Tibial artery (tissue), 4 donors: ENCODE results near the gene ACYP2.

ENCODE experiments used
- DNase-seq, 2 donors: peaks; one replicate each; pipeline ENCODE4 v3.0.0-alpha.2; 2019
- H3K27ac ChIP-seq, 2 donors: fragments of 200-600 bp; sonication (generic) in 1 of 2; 1 replicate in 1 of 2; 2 replicates in 1 of 2; pipeline ENCODE4 v1.5.1; 2018 to 2019; ENCODE audit warnings: mild to moderate bottlenecking in 1 of 2
- H3K27me3 ChIP-seq, 2 donors: fragments of 200-600 bp; sonication (generic) in 1 of 2; one replicate each; pipeline versions ENCODE4 v1.5.1 to v1.6.0; 2016 to 2019
- H3K36me3 ChIP-seq, 3 donors: fragments of 200-600 bp; sonication (generic) in 2 of 3; one replicate each; pipeline ENCODE4 v1.5.1; 2016 to 2019; ENCODE audit warnings: mild to moderate bottlenecking in 2 of 3
- H3K4me1 ChIP-seq, 4 donors: fragments of 200-600 bp; sonication (generic) in 2 of 4; 1 replicate in 3 of 4; 2 replicates in 1 of 4; pipeline ENCODE4 v1.5.1; 2016 to 2019
- H3K4me3 ChIP-seq, 2 donors: fragments of 200-600 bp; sonication (generic) in 1 of 2; 1 replicate in 1 of 2; 2 replicates in 1 of 2; pipeline ENCODE4 v1.5.1; 2018 to 2019; ENCODE audit warnings: mild to moderate bottlenecking in 2 of 2
- H3K9me3 ChIP-seq, 3 donors: fragments of 200-600 bp; sonication (generic) in 1 of 3; one replicate each; pipeline ENCODE4 v1.5.1; 2016 to 2019
- CTCF ChIP-seq, 2 experiments: fragments of 200-600 bp in 1 of 2; fragments of 450-650 bp in 1 of 2; IDR thresholded peaks; one replicate each; pipeline ENCODE4 v1.5.1; 2017 to 2019; ENCODE audit warnings: antibody characterized with exemption in 2 of 2, mild to moderate bottlenecking in 1 of 2, moderate library complexity in 1 of 2
- intact Hi-C: fragments of 100-400 bp; cut with DNase I; formaldehyde crosslinking; loops from one replicate; pipeline ENCODE4 v1.15.0; 2023; ENCODE audit warnings: low total_unique reads

Gene ACYP2

DNA sequence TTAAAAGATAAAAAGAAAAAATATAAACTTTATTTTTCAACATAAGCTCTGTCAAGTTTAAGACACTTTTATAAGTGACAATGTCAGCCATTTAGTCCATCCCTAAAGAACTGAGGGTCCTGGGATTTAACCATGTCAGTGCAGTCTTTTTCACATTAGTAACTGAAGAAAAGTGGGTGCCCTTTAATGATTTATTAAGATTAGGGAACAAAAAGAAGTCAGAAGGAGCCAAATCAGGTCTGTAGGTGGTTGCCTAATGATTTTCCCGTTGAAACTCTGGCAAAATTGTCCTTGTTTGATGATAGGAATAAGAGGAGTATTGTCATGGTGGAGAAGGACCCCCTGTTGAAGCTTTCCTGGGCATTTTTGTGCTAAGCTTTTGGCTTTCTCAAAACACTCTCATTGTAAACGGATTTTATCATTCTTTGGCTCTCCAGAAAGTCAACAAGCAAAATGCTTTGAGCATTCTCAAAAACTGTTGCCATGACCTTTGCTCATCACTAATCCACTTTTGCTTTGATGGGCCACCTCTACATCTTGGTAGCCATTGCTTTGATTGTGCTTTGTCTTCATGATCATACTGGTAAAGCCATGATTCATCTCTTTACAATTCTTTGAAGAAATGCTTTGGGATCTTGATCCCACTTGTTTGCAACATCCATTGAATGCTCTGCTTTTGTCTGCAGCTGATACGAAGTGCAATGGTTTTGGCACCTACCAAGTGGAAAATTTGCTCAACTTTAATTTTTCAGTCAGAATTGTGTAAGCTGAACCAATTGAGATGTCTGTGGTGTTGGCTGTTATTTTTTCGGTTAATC lies 118.6 kb downstream of the ACYP2 start:
- no peaks in the 10 kb centered on the region for H3K36me3 ChIP-seq
- no peak overlapping the region for H3K4me3 ChIP-seq
- H3K4me1 ChIP-seq, result peaks cover 0 to 13% (median 4%) of the 10 kb centered on the region in 4 donors
- no peaks in the 10 kb centered on the region for H3K27me3 ChIP-seq
- DNase-seq, result no peak
- H3K27ac ChIP-seq, result no peak overlapping the region
- no peaks in the 10 kb centered on the region for H3K9me3 ChIP-seq
- intact Hi-C loops, result no loop called here
- no peak for TF ChIP-seq CTCF (IDR thresholded peaks at IDR 0.05)

- H3K4me1 ChIP-seq, result peaks cover 0 to 35% (median 19%) of the 10 kb centered on the region in 4 donors
- no peak for DNase-seq
- no peak overlapping the region for H3K4me3 ChIP-seq
- no peak for TF ChIP-seq CTCF (IDR thresholded peaks at IDR 0.05)
- H3K36me3 ChIP-seq, result no peaks in the 10 kb centered on the region
- no peak overlapping the region for H3K27ac ChIP-seq
- H3K27me3 ChIP-seq, result no peaks in the 10 kb centered on the region
- intact Hi-C loops, result no loop called here
- H3K9me3 ChIP-seq, result no peaks in the 10 kb centered on the region
Observed at GRCh38 chr2:54237428-54237827, 122.0 kb downstream of the ACYP2 start.

DNA sequence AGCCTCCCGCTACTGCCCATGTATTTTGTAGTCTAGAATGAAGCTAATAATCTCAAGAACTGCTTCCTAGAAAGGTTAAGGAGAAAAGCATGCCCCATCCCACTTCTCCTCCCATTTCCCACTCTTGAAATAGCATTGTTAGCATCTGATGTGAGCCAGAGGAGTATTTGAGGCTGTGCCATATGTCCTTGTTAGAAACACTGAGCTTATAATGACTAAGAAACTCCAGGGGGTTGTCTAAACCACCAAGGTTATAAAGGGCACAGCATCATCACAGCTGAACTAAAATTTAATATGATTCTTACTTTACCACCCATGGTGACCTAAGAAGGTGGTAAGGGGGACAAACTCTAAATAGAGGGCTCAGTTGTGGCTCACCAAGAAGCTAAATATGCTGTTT lies 124.0 kb downstream of the ACYP2 start:
- Histone ChIP-seq H3K4me1 (peaks cover 0 to 35% (median 19%) of the 10 kb centered on the region in 4 donors), H3K36me3 (no peaks in the 10 kb centered on the region), H3K27me3 (no peaks in the 10 kb centered on the region), H3K9me3 (no peaks in the 10 kb centered on the region), H3K27ac (peak overlapping the region; percentile 63 to 71), H3K4me3 (no peak overlapping the region)
- TF ChIP-seq CTCF (IDR thresholded peaks at IDR 0.05), result no peak
- DNase-seq, result no peak
- intact Hi-C loops, result no loop called here

GRCh38 chr2:54240515-54241469 lies 125.4 kb downstream of the ACYP2 start:
- peak; percentile 74 to 87 for DNase-seq
- H3K4me1 ChIP-seq, result peaks cover 0 to 35% (median 19%) of the 10 kb centered on the region in 4 donors
- no peaks in the 10 kb centered on the region for H3K27me3 ChIP-seq
- H3K27ac ChIP-seq, result peak overlapping the region; percentile 63 to 71
- no peaks in the 10 kb centered on the region for H3K36me3 ChIP-seq
- H3K9me3 ChIP-seq, result no peaks in the 10 kb centered on the region
- intact Hi-C loops, result no loop called here
- TF ChIP-seq CTCF (IDR thresholded peaks at IDR 0.05), result no peak
- H3K4me3 ChIP-seq, result no peak overlapping the region

- no peak for TF ChIP-seq CTCF (IDR thresholded peaks at IDR 0.05)
Observed at GRCh38 chr2:54247115-54247514, 131.7 kb downstream of the ACYP2 start.

More at GRCh38 chr2:54247115-54247514, 131.7 kb downstream of the ACYP2 start:
- Histone ChIP-seq H3K27ac (no peak overlapping the region), H3K4me1 (peaks cover 0 to 14% (median 2%) of the 10 kb centered on the region in 4 donors), H3K9me3 (no peaks in the 10 kb centered on the region), H3K4me3 (no peak overlapping the region), H3K27me3 (no peaks in the 10 kb centered on the region), H3K36me3 (no peaks in the 10 kb centered on the region)
- no peak for DNase-seq
- intact Hi-C loops, result no loop called here
